Osteocyte (in vitro differentiated cells): ENCODE results near the gene SMIM38. TPM values are rescaled to one million over a fixed set of nuclear protein-coding genes. Genes with fewer than 3 reads are reported as not detected.

Experiments used
- total RNA-seq: library from RNA; stranded (reverse); gene quantifications from 2 replicates; pipeline ENCODE4 v1.2.1, GENCODE V29; 2021

The SMIM38 gene
- total RNA-seq, 1 donor from 2014 or later = 1.0 TPM

Other genes starting within 250 kb of the SMIM38 start
- not detected in 2 replicates for gene MRGPRD, start 174.9 kb upstream of the SMIM38 start, total RNA-seq
- gene MRGPRF, start 142.7 kb upstream of the SMIM38 start, total RNA-seq = 7.0 and 8.4 TPM in 2 replicates
- gene TPCN2, start 107.0 kb upstream of the SMIM38 start, total RNA-seq = 21.0 and 22.4 TPM in 2 replicates
- 1.6 and 1.8 TPM in 2 replicates for gene MYEOV, start 138.2 kb downstream of the SMIM38 start, total RNA-seq